HepG2 (cell line): ENCODE measurements around the gene SLC12A3. TPM values are rescaled to one million over a fixed set of nuclear protein-coding genes. Genes with fewer than 3 reads are reported as not detected.

ENCODE experiments used
- GABPA ChIP-seq, 2 experiments: IDR thresholded peaks; 2 replicates each; pipeline ENCODE4 v1.6.1; 2011 to 2016; ENCODE audit warnings: low read depth in 2 of 2, low read length in 1 of 2, missing biosample characterization in 1 of 2, missing genetic modification characterization in 1 of 2
- HOXA7 ChIP-seq: sonication (generic); formaldehyde crosslinking; IDR thresholded peaks from 2 replicates; pipeline ENCODE4 v1.8.1; 2022; ENCODE audit warnings: mild to moderate bottlenecking, missing genetic modification reagents, moderate library complexity
- KLF11 ChIP-seq: IDR thresholded peaks from 2 replicates; pipeline ENCODE4 v1.6.1; 2016; ENCODE audit warnings: missing compliant biosample characterization
- MEIS1 ChIP-seq: sonication (generic); formaldehyde crosslinking; IDR thresholded peaks from 2 replicates; pipeline ENCODE4 v1.9.0; 2021; ENCODE audit warnings: mild to moderate bottlenecking, missing genetic modification reagents, moderate library complexity, borderline replicate concordance
- NONO ChIP-seq, 2 experiments: fragments of 450-650 bp in 1 of 2; sonication (generic) in 1 of 2; formaldehyde crosslinking in 1 of 2; IDR thresholded peaks in 1 of 2; conservative IDR thresholded peaks in 1 of 2; 2 replicates each; pipeline versions ENCODE4 v1.6.1 to v1.8.0; 2017 to 2022; ENCODE audit warnings: mild to moderate bottlenecking in 1 of 2, missing genetic modification reagents in 1 of 2, moderate library complexity in 1 of 2
- REPIN1 ChIP-seq: sonication (generic); formaldehyde crosslinking; IDR thresholded peaks from 2 replicates; pipeline ENCODE4 v1.8.0; 2022; ENCODE audit warnings: missing genetic modification reagents, low read depth, mild to moderate bottlenecking, borderline replicate concordance
- RXRB ChIP-seq: IDR thresholded peaks from 2 replicates; pipeline ENCODE4 v1.6.1; 2016; ENCODE audit warnings: borderline replicate concordance, missing genetic modification reagents, missing compliant biosample characterization
- TMF1 ChIP-seq: sonication (generic); formaldehyde crosslinking; IDR thresholded peaks from 2 replicates; pipeline ENCODE4 v1.8.1; 2022; ENCODE audit warnings: low read depth, missing genetic modification reagents
- U2AF1 ChIP-seq: fragments of 200-400 bp; formaldehyde crosslinking; optimal IDR thresholded peaks from 2 replicates; pipeline ENCODE3; 2017; ENCODE audit warnings: mild to moderate bottlenecking, low read depth, low read length
- ZFP62 ChIP-seq: sonication (generic); formaldehyde crosslinking; IDR thresholded peaks from 2 replicates; pipeline ENCODE4 v1.4.0; 2020; ENCODE audit warnings: missing genetic modification reagents
- ZNF414 ChIP-seq: sonication (generic); formaldehyde crosslinking; IDR thresholded peaks from 2 replicates; pipeline ENCODE4 v1.5.0; 2020; ENCODE audit warnings: missing genetic modification reagents
- ZUFSP ChIP-seq: sonication (generic); formaldehyde crosslinking; IDR thresholded peaks from 2 replicates; pipeline ENCODE4 v1.9.0; 2021; ENCODE audit warnings: missing genetic modification reagents, mild to moderate bottlenecking, borderline replicate concordance
- polyA plus RNA-seq, 8 experiments: library from polyadenylated mRNA; depleted of rRNA in 3 of 8; stranded (reverse) in 7 of 8; unstranded in 1 of 8; fragments of >200 nt; fragmentation: Illumina TruSeq in 4 of 8; extraction: Trizol in 4 of 8; gene quantifications; 2 replicates each; pipeline versions ENCODE4 v1.2.1 to v1.2.3, GENCODE V29; 2011 to 2016; ENCODE audit warnings: low read depth in 4 of 8, missing spikeins in 1 of 8, mixed read lengths in 1 of 8; ENCODE audit not compliant: insufficient read depth in 1 of 8
- total RNA-seq, 5 experiments: library from RNA; depleted of rRNA; stranded (reverse); fragments of >200 nt; fragmentation: Illumina TruSeq; extraction: Trizol; gene quantifications; 2 replicates each; pipeline ENCODE4 v1.2.3, GENCODE V29; 2016; ENCODE audit warnings: low read depth in 1 of 5
- TF ChIP-seq, protein P1 (sequence below): sonication (generic); formaldehyde crosslinking; IDR thresholded peaks from 2 replicates; pipeline ENCODE4 v1.8.1; 2023; ENCODE audit warnings: missing genetic modification reagents, mild to moderate bottlenecking, borderline replicate concordance
- TF ChIP-seq, protein P2 (sequence below): sonication (generic); formaldehyde crosslinking; IDR thresholded peaks from 2 replicates; pipeline ENCODE4 v1.4.0; 2020; ENCODE audit warnings: mild to moderate bottlenecking, missing genetic modification reagents
- TF ChIP-seq, protein P3 (sequence below): IDR thresholded peaks from 2 replicates; pipeline ENCODE4 v1.6.1; 2016

The SLC12A3 gene
- total and polyA plus RNA-seq, 2 of the 13 experiments (the other 11 are each of a cell fraction or from before 2014, with no cell fraction given), result 6.2 TPM; not detected in 1

DNA sequence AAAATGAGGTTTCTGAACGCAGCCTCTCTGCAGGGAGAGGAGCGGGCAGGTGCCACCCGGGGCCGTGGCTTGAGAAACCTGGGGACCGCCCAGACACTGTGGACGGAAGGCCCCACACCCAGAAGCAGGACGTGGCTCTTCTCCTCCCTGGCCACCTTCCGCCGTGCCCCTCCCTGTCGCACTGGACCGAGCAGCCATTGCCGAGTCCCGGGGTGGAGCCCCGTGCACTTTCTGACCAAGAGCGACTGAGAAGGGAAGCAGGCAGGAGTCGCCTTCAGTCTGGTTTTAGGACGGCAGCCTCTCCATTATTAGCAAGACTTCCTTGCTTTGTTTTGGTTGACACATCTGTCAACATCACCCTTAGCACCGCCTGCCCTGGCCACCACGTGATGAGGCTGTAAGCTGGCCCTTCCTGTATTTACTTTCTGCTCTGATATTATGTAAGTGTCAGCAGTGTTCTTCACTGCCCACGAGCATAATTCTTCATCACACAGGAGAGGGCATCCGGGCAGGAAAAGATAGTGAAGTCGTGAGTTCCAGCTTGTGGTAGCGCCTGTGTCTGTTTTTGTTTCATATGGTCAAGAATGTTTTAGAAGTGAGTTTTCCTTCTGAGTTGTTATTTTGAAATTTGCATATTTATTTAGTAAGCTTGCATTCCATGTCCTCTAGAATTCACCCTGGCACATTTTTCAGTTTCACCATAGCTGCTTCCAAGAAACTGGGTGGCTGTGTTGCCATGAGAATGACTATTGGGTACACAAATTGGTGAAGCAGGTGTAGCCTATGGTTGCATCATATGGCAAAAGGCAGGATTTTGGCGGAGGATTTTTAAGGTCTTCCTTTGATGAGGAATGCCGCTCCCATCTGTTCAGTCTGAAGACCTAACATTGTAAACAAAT, 68.0 kb downstream of the SLC12A3 start (continued):
- TF ChIP-seq ZUFSP (no peak), U2AF1 (peak; percentile 31), ZNF414 (no peak), TMF1 (CRISPR knock-in tag) (no peak), MEIS1 (CRISPR knock-in tag) (no peak), RXRB (CRISPR knock-in tag) (peak; percentile 88), ZFP62 (no peak), GABPA (IDR thresholded peaks at IDR 0.05; ENCODE audit: low read depth, low read length) (no peak), GABPA (CRISPR knock-in tag; IDR thresholded peaks at IDR 0.05; ENCODE audit: low read depth) (peak; percentile 60; the same call in 1 of the 2 replicates), NONO (IDR thresholded peaks at IDR 0.05) (no peak), NONO (CRISPR knock-in tag; conservative IDR thresholded peaks at IDR 0.05) (0 out of 2 replicates have a peak, but pooled peaks have one; percentile 55), HOXA7 (CRISPR knock-in tag) (no peak), REPIN1 (CRISPR knock-in tag) (0 out of 2 replicates have a peak, but pooled peaks have one; percentile 44), KLF11 (CRISPR knock-in tag) (peak; percentile 27; the same call in 1 of the 2 replicates)
- TF ChIP-seq, protein P1, sequence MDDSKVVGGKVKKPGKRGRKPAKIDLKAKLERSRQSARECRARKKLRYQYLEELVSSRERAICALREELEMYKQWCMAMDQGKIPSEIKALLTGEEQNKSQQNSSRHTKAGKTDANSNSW (CRISPR knock-in tag), result no peak
- TF ChIP-seq, protein P2, sequence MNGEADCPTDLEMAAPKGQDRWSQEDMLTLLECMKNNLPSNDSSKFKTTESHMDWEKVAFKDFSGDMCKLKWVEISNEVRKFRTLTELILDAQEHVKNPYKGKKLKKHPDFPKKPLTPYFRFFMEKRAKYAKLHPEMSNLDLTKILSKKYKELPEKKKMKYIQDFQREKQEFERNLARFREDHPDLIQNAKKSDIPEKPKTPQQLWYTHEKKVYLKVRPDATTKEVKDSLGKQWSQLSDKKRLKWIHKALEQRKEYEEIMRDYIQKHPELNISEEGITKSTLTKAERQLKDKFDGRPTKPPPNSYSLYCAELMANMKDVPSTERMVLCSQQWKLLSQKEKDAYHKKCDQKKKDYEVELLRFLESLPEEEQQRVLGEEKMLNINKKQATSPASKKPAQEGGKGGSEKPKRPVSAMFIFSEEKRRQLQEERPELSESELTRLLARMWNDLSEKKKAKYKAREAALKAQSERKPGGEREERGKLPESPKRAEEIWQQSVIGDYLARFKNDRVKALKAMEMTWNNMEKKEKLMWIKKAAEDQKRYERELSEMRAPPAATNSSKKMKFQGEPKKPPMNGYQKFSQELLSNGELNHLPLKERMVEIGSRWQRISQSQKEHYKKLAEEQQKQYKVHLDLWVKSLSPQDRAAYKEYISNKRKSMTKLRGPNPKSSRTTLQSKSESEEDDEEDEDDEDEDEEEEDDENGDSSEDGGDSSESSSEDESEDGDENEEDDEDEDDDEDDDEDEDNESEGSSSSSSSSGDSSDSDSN (CRISPR knock-in tag), result peak; percentile 8; the same call in 1 of the 2 replicates
- TF ChIP-seq, protein P3, sequence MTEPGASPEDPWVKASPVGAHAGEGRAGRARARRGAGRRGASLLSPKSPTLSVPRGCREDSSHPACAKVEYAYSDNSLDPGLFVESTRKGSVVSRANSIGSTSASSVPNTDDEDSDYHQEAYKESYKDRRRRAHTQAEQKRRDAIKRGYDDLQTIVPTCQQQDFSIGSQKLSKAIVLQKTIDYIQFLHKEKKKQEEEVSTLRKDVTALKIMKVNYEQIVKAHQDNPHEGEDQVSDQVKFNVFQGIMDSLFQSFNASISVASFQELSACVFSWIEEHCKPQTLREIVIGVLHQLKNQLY (CRISPR knock-in tag), result peak; percentile 86; the same call in 1 of the 2 replicates
